HG03196 (cell line): ENCODE results near the gene TMEM82.

ENCODE experiments used
- ATAC-seq: cut with Tn5 transposase; IDR thresholded peaks from one replicate; pipeline ENCODE4 v1.9.1; 2021; ENCODE audit not compliant: unreplicated experiment

The TMEM82 gene

DNA sequence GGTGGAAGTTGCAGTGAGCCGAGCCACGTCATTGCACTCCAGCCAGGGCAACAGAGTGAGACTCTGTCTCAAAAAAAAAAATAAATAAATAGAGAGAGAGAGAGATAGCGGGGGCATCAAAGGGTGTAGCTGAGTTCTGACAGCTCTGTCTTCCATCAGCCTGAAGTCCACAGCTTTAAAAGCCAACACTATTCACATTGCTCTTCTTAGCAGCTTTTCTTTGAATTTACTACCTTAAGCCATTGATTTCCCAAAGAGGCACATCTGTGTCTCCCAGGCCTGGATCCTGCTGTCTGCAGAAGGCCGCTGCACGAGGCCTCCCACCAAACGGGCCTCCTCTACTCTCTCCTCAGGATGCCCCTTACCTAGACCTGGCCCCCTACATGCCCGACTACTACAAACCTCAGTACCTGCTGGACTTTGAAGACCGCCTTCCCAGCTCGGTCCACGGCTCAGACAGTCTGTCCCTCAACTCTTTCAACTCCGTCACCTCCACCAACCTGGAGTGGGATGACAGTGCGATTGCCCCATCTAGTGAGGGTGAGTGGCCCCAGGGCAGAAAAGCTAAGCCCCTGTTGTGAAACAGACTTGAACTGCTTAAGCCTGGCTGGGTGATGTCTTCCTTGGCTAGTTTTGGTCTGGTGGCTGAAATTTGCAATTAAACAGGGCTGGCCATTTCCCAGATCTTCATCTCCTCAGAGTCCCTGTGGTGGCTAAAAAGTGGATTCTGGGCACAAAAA lies 22.7 kb upstream of the TMEM82 start:
- no peak for ATAC-seq

- no peak for ATAC-seq
These were observed 21.4 kb upstream of the TMEM82 start for GRCh38 chr1:15720861-15721260.

- ATAC-seq: no peak
These were observed 19.9 kb upstream of the TMEM82 start for GRCh38 chr1:15722411-15722810.

DNA sequence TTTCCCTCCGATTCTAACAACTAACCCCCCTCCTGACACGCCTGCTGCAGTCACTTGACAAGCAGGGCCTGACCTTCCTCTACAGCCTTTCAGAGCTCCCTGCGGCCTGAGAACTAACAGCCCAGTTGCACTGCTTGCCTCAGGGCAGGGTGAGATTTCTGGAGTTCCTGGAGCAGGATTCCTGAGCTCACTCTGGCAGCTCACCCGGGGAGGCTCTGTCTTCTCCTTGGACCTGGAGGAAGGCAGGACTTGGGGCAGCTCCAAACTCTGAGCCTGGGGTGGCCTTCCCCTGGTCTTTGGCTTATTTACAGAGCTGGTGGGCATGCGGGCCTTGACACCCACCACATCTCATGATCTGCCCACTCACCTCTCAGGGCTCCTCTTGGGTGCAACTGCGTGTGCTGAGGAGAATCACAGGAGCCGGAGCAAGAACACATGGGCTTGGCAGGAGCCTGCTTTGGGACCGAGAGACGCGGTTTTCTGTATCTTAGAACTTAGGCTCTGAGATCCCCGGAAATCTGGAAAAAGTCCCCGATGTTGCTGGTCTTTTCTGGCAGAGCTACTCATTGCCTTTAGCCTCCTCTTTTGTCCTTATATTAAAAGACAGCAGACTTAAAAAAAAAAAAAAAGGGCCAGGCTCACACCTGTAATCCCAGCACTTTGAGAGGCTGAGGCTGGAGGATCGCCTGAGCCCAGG lies 19.3 kb upstream of the TMEM82 start:
- no peak for ATAC-seq

DNA sequence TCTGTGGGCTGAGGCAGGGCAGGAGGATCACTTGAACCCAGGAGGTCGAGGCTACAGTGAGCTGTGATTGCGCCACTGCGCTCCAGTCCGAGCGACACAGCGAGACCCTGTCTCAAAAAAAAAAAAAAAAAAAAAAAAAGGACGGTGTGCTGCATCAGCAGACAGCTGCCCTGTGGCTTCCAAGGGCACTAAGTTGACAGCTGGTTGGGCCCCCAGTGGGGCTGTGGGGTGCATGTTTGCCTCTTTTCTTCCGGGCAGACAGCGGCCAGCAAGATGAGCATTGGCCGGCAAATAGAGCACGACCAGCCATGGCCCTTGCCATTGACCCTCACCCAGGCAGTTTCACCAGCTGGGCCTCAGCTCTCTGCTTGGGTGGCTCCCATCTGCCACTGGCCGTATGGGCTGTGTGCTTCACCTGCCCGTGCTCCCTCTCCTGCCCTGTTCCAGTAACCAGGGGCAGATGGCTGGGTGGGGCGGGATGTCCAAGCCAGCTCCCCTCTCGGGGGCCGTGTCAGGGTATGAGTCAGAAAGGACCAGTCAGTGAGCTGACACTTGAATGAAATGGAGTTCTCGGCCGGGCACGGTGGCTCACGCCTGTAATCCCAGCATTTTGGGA lies 18.6 kb upstream of the TMEM82 start:
- no peak for ATAC-seq

GRCh38 chr1:15724949-15725880 lies 17.1 kb upstream of the TMEM82 start:
- no peak for ATAC-seq

DNA sequence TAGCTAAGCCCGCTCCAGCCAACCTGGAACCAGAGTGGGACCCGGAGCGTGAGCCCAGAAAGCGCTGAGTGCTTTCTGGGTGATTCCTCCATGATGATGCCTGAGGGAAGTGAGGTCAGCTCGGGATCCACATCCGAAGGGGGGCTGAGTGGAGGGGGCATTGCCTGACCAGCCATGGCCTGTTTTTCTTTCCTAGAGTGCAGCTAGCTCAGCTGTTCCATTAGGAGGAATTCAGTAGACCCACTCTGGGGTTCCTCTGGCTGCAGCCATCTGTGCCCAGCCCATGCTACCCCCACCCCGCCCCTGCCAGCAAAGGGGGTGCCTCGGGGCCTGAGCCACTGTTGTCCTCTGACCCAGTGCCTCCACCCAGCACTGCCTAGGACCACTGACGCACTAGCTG lies 15.8 kb upstream of the TMEM82 start:
- no peak for ATAC-seq

GRCh38 chr1:15727021-15727420 lies 15.3 kb upstream of the TMEM82 start:
- ATAC-seq: no peak

DNA sequence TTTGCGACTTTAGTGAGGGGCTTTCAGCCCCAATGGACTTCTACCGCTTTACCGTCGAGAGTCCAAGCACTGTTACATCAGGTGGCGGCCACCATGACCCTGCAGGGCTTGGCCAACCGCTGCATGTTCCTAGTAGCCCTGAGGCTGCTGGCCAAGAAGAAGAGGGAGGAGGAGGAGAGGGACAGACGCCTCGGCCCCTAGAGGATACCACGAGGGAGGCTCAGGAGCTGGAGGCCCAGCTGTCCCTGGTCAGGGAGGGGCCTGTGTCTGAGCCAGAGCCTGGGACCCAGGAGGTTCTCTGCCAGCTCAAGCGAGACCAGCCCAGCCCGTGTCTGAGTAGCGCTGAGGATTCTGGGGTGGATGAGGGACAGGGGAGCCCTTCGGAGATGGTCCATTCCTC lies 14.9 kb upstream of the TMEM82 start:
- ATAC-seq: no peak

GRCh38 chr1:15727866-15728534 lies 14.3 kb upstream of the TMEM82 start:
- no peak for ATAC-seq

DNA sequence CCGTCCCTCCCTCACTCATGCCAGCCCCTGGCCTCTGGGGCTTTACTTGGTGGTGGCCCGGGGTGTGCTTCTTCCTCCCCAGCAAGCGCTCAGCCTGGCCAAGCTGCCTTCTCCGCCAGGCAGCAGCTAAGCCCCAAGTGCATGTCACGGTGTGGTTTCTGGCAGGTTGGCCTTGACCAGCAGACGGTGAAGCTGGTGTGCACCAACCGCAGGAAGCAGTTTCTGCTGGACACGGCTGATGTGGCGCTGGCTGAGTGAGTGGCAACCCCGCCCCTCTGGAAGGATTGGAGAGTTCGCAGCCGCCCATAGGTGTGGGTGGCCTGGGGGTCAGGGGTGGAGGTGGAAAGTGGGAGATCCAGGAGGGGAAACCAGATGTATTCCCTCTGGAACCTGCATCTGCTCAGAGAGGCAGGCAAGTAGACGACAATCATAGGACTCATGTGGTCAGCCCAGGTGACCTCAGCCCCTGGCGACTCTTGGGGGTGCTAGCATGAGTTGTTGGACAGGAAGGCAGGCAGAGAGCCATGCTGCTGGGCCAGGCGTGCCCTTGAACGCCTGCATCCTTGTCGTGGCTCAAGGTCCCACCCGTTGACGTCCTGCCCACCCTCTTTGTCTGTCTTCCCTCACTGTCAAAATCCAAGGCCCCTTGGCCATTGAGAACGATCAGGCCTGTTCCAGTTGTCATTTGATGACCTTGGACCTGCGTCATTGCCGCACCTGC lies 13.2 kb upstream of the TMEM82 start:
- ATAC-seq: no peak

DNA sequence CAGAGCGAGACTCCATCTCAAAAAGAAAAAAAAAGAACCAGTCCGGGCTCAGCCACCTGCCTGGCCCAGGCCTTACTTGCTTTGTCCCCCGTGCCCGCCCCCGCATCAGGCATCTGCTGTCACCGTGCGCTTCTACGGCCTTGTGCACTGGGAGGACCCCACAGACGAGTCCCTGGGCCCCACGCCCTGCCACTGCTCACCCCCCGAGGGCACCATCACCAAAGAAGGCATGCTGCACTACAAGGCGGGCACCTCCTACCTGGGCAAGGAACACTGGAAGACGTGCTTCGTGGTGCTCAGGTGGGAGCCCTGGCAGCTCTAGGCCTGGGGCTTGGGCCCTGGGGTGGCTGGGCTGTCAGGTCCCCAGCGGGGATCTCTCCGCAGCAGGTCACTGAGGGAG lies 11.9 kb upstream of the TMEM82 start:
- ATAC-seq: no peak

- ATAC-seq: no peak
These were observed 11.4 kb upstream of the TMEM82 start for GRCh38 chr1:15730936-15731335.

GRCh38 chr1:15731735-15732685 lies 10.3 kb upstream of the TMEM82 start:
- no peak for ATAC-seq

DNA sequence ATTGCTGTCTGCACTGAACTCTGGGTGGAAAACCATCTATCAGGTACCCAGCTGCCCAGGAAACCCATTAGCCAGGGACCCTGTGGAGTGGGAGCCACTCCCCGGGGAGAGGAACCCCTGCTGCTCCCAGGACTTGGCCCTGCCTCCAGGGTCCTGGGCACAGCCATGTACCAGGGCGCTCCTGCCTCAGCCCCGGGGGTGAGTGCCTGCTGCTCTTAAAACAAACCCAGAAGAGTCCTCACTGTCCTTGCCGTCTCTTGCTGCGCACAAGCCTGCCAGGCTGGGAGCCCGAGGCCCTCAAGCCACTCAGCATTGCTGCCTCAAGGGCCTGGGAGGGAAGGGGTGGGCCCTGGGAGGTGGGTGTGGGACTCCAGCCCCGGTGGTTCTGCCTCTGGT lies 9.6 kb upstream of the TMEM82 start:
- no peak for ATAC-seq

GRCh38 chr1:15733218-15733725 lies 9.0 kb upstream of the TMEM82 start:
- ATAC-seq: no peak

- no peak for ATAC-seq
These were observed 8.5 kb upstream of the TMEM82 start for GRCh38 chr1:15733726-15734226.

DNA sequence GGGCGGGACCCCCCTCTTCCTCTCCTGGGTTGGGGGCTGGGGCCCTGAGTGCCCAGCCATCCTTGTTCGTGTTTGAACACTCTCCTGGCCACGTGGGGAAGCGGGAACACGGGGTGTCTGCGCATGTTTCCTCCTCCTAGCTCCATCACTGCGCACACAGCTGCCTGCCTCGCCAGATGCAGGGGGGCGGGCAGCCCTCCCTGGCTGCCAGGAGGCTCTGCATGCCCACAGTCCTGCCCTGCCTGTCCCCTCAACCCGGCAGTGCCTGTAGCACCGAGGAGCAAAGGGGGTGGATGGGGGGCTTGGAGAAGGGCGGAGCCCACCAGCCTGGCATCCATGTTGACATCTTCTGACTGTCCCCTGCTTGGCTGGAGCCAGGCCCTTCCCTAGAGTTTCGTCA lies 8.0 kb upstream of the TMEM82 start:
- ATAC-seq: no peak

DNA sequence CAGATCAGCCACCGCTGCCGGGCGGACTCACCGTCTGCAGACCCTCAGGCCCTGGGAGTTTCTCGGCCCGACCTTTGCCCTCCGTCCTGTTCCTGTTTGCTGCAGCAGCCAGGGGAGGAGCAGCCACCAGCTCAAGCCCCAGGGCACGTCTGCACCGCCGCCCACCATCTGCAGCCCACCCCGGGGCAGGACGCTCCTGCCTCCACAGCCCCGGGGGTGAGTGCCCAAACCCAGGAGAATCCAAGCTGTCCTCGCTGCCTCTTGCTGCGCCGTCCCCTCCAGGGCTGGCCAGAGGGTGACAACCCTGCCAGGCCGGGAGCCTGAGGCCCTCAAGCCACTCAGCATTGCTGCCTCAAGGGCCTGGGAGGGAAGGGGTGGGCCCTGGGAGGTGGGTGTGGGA lies 7.4 kb upstream of the TMEM82 start:
- ATAC-seq: no peak
